ENCODE measurements around the gene ACOT13.
A peak's percentile ranks its signal among the peaks of the same experiment; 100 is the strongest.
"Not testable (repeated sequence)": the region's sequence is repeated elsewhere in the genome, so short reads cannot be mapped to it uniquely, and the experiment has no call there.

ACOT13 gene

GRCh38 chr6:24744911-24745310 is 78.0 kb downstream of the ACOT13 start:
- no peak overlapping the region for H4K91ac ChIP-seq (ENCODE audit: low read depth, low read length, poor library complexity)
- no peak overlapping the region for H4K8ac ChIP-seq (ENCODE audit: low read depth, low read length)
- no peak overlapping the region for H2AK5ac ChIP-seq (ENCODE audit: low read depth, low read length)
- no peak overlapping the region for H2BK120ac ChIP-seq (ENCODE audit: low read depth, low read length)
- no peak overlapping the region for H3K4ac ChIP-seq (ENCODE audit: low read length)
- no peak overlapping the region for H3K14ac ChIP-seq (ENCODE audit: low read length)
- H3K23ac ChIP-seq (ENCODE audit: low read depth, low read length, poor library complexity), result no peak overlapping the region
- H3K4me2 ChIP-seq (ENCODE audit: insufficient read depth, low read length, poor library complexity, severe bottlenecking), result no peak overlapping the region
- no peak overlapping the region for H3K9ac ChIP-seq (ENCODE audit: low read depth, low read length, poor library complexity)
- WGBS, 2 donors (ENCODE audit: extremely low coverage in 2 of 2, insufficient read length in 2 of 2, insufficient replicate concordance in 1 of 2), result no CpG with 5 or more reads among the region's 5 CpGs
- no peak overlapping the region for H3K27ac ChIP-seq (replicated peaks; ENCODE audit: low read length)
- H2BK5ac ChIP-seq (ENCODE audit: low read length), result no peak overlapping the region
- H2AFZ ChIP-seq (ENCODE audit: low read length), result peak overlapping the region; percentile 17
- H3K9me3 ChIP-seq (replicated peaks in 1 of 2; ENCODE audit: control insufficient read depth in 2 of 2, insufficient read depth in 1 of 2, low read depth in 1 of 2, low read length in 2 of 2), result no peaks in the 10 kb centered on the region
- no peak overlapping the region for H2BK12ac ChIP-seq (ENCODE audit: low read length)
- peaks cover 0 to 4% (median 0%) of the 10 kb centered on the region in 3 experiments for H3K27me3 ChIP-seq (ENCODE audit: control insufficient read depth in 3 of 3, insufficient read depth in 3 of 3, low read depth in 1 of 3, low read length in 3 of 3)
- DNase-seq (ENCODE audit: low spot score), result no peak
- no peak overlapping the region for H3K4me3 ChIP-seq (ENCODE audit: low read length in 2 of 2)
- no peak overlapping the region for H2BK15ac ChIP-seq (ENCODE audit: low read length)
- no peak overlapping the region for H3K18ac ChIP-seq (ENCODE audit: low read length)
- no peaks in the 10 kb centered on the region for H3K36me3 ChIP-seq (replicated peaks in 1 of 2; ENCODE audit: control insufficient read depth in 2 of 2, insufficient read depth in 2 of 2, low read length in 2 of 2)
- no peaks in the 10 kb centered on the region for H3K4me1 ChIP-seq (ENCODE audit: control insufficient read depth in 2 of 2, insufficient read depth in 1 of 2, low read depth in 1 of 2, low read length in 2 of 2)
- H3K79me1 ChIP-seq (ENCODE audit: low read depth, low read length), result no peaks in the 10 kb centered on the region

DNA sequence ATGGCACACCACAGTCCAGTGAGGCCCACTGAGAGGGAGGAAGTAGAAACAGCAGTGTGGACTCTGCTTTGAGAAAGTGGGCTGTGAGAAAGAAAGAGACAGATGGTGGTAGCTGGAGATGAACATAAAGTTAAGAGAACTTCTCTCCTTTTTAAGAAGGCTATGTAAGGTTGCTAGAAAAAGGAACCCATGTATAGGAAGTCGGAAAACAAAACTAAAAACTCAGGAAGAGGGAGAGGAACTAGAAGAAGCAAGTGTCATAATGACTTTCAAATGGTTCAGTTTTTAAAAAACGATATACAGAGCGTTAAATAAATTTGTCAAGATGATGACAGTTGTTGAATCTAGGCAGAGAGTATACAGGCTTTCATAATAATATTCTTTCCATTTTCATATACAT is 82.4 kb downstream of the ACOT13 start:
- no peak overlapping the region for H3K23ac ChIP-seq (ENCODE audit: low read depth, low read length, poor library complexity)
- H3K27ac ChIP-seq (replicated peaks; ENCODE audit: low read length), result no peak overlapping the region
- no peak overlapping the region for H2BK120ac ChIP-seq (ENCODE audit: low read depth, low read length)
- H2BK5ac ChIP-seq (ENCODE audit: low read length), result no peak overlapping the region
- H3K4me3 ChIP-seq (ENCODE audit: low read length in 2 of 2), result no peak overlapping the region
- H2BK15ac ChIP-seq (ENCODE audit: low read length), result no peak overlapping the region
- no peaks in the 10 kb centered on the region for H3K36me3 ChIP-seq (replicated peaks in 1 of 2; ENCODE audit: control insufficient read depth in 2 of 2, insufficient read depth in 2 of 2, low read length in 2 of 2)
- no peak for DNase-seq (ENCODE audit: low spot score)
- no CpG with 5 or more reads among the region's 3 CpGs for WGBS, 2 donors (ENCODE audit: extremely low coverage in 2 of 2, insufficient read length in 2 of 2, insufficient replicate concordance in 1 of 2)
- H2AK5ac ChIP-seq (ENCODE audit: low read depth, low read length), result no peak overlapping the region
- H2AFZ ChIP-seq (ENCODE audit: low read length), result no peak overlapping the region
- no peak overlapping the region for H3K18ac ChIP-seq (ENCODE audit: low read length)
- peaks cover 0 to 7% (median 0%) of the 10 kb centered on the region in 3 experiments for H3K27me3 ChIP-seq (ENCODE audit: control insufficient read depth in 3 of 3, insufficient read depth in 3 of 3, low read depth in 1 of 3, low read length in 3 of 3)
- H3K14ac ChIP-seq (ENCODE audit: low read length), result no peak overlapping the region
- no peak overlapping the region for H3K4me2 ChIP-seq (ENCODE audit: insufficient read depth, low read length, poor library complexity, severe bottlenecking)
- no peaks in the 10 kb centered on the region for H3K9me3 ChIP-seq (replicated peaks in 1 of 2; ENCODE audit: control insufficient read depth in 2 of 2, insufficient read depth in 1 of 2, low read depth in 1 of 2, low read length in 2 of 2)
- H4K91ac ChIP-seq (ENCODE audit: low read depth, low read length, poor library complexity), result no peak overlapping the region
- H3K9ac ChIP-seq (ENCODE audit: low read depth, low read length, poor library complexity), result no peak overlapping the region
- H4K8ac ChIP-seq (ENCODE audit: low read depth, low read length), result no peak overlapping the region
- H3K79me1 ChIP-seq (ENCODE audit: low read depth, low read length), result no peaks in the 10 kb centered on the region
- no peak overlapping the region for H3K4ac ChIP-seq (ENCODE audit: low read length)
- no peak overlapping the region for H2BK12ac ChIP-seq (ENCODE audit: low read length)
- H3K4me1 ChIP-seq (ENCODE audit: control insufficient read depth in 2 of 2, insufficient read depth in 1 of 2, low read depth in 1 of 2, low read length in 2 of 2), result no peaks in the 10 kb centered on the region

GRCh38 chr6:24750878-24751277 is 84.0 kb downstream of the ACOT13 start:
- not testable (repeated sequence) for H3K14ac ChIP-seq (ENCODE audit: low read length); H2BK5ac ChIP-seq (ENCODE audit: low read length); H3K4ac ChIP-seq (ENCODE audit: low read length); H4K8ac ChIP-seq (ENCODE audit: low read depth, low read length); H3K27me3 ChIP-seq (ENCODE audit: control insufficient read depth in 3 of 3, insufficient read depth in 3 of 3, low read depth in 1 of 3, low read length in 3 of 3); H2BK120ac ChIP-seq (ENCODE audit: low read depth, low read length); H2BK12ac ChIP-seq (ENCODE audit: low read length); H3K4me3 ChIP-seq (ENCODE audit: low read length in 2 of 2); H3K36me3 ChIP-seq (replicated peaks in 1 of 2; ENCODE audit: control insufficient read depth in 2 of 2, insufficient read depth in 2 of 2, low read length in 2 of 2); H3K4me2 ChIP-seq (ENCODE audit: insufficient read depth, low read length, poor library complexity, severe bottlenecking); DNase-seq (ENCODE audit: low spot score); H3K4me1 ChIP-seq (ENCODE audit: control insufficient read depth in 2 of 2, insufficient read depth in 1 of 2, low read depth in 1 of 2, low read length in 2 of 2); H3K18ac ChIP-seq (ENCODE audit: low read length); H4K91ac ChIP-seq (ENCODE audit: low read depth, low read length, poor library complexity); H3K79me1 ChIP-seq (ENCODE audit: low read depth, low read length); H3K27ac ChIP-seq (replicated peaks; ENCODE audit: low read length); H2BK15ac ChIP-seq (ENCODE audit: low read length); H3K23ac ChIP-seq (ENCODE audit: low read depth, low read length, poor library complexity); H2AK5ac ChIP-seq (ENCODE audit: low read depth, low read length); H3K9me3 ChIP-seq (replicated peaks in 1 of 2; ENCODE audit: control insufficient read depth in 2 of 2, insufficient read depth in 1 of 2, low read depth in 1 of 2, low read length in 2 of 2); H2AFZ ChIP-seq (ENCODE audit: low read length); H3K9ac ChIP-seq (ENCODE audit: low read depth, low read length, poor library complexity)
- no CpG with 5 or more reads among the region's 3 CpGs for WGBS, 2 donors (ENCODE audit: extremely low coverage in 2 of 2, insufficient read length in 2 of 2, insufficient replicate concordance in 1 of 2)

- no peak for DNase-seq (ENCODE audit: low spot score)
- no peak overlapping the region for H3K14ac ChIP-seq (ENCODE audit: low read length)
- no CpG with 5 or more reads among the region's 2 CpGs for WGBS, 2 donors (ENCODE audit: extremely low coverage in 2 of 2, insufficient read length in 2 of 2, insufficient replicate concordance in 1 of 2)
Measured at GRCh38 chr6:24752503-24752902, 85.6 kb downstream of the ACOT13 start.

More at GRCh38 chr6:24752503-24752902, 85.6 kb downstream of the ACOT13 start:
- Histone ChIP-seq H2BK120ac (ENCODE audit: low read depth, low read length) (no peak overlapping the region), H2BK15ac (ENCODE audit: low read length) (no peak overlapping the region), H3K23ac (ENCODE audit: low read depth, low read length, poor library complexity) (no peak overlapping the region), H2BK5ac (ENCODE audit: low read length) (no peak overlapping the region), H4K8ac (ENCODE audit: low read depth, low read length) (no peak overlapping the region), H3K27me3 (ENCODE audit: control insufficient read depth in 3 of 3, insufficient read depth in 3 of 3, low read depth in 1 of 3, low read length in 3 of 3) (peaks cover 0 to 3% (median 0%) of the 10 kb centered on the region in 3 experiments), H2AFZ (ENCODE audit: low read length) (no peak overlapping the region), H2BK12ac (ENCODE audit: low read length) (no peak overlapping the region), H3K18ac (ENCODE audit: low read length) (no peak overlapping the region), H3K36me3 (replicated peaks in 1 of 2; ENCODE audit: control insufficient read depth in 2 of 2, insufficient read depth in 2 of 2, low read length in 2 of 2) (no peaks in the 10 kb centered on the region), H3K79me1 (ENCODE audit: low read depth, low read length) (no peaks in the 10 kb centered on the region), H3K27ac (replicated peaks; ENCODE audit: low read length) (no peak overlapping the region), H3K4me3 (ENCODE audit: low read length in 2 of 2) (no peak overlapping the region), H4K91ac (ENCODE audit: low read depth, low read length, poor library complexity) (no peak overlapping the region), H3K9ac (ENCODE audit: low read depth, low read length, poor library complexity) (no peak overlapping the region), H3K4me1 (ENCODE audit: control insufficient read depth in 2 of 2, insufficient read depth in 1 of 2, low read depth in 1 of 2, low read length in 2 of 2) (peaks cover 0 to 2% of the 10 kb centered on the region in 2 donors), H2AK5ac (ENCODE audit: low read depth, low read length) (no peak overlapping the region), H3K4me2 (ENCODE audit: insufficient read depth, low read length, poor library complexity, severe bottlenecking) (no peak overlapping the region), H3K4ac (ENCODE audit: low read length) (no peak overlapping the region), H3K9me3 (replicated peaks in 1 of 2; ENCODE audit: control insufficient read depth in 2 of 2, insufficient read depth in 1 of 2, low read depth in 1 of 2, low read length in 2 of 2) (no peaks in the 10 kb centered on the region)

Measured in neuronal stem cell (in vitro differentiated cells).